HFF-Myc (cell line): ENCODE results near the gene TMC1.

Experiments
- DNase-seq: peaks from one replicate; pipeline ENCODE4 v3.0.0-alpha.2; 2011; ENCODE audit warnings: low read depth; ENCODE audit errors: extremely low read depth
- H3K4me3 ChIP-seq: replicated peaks from 2 replicates; pipeline ENCODE4 v1.5.1; 2011; ENCODE audit warnings: low read depth, mild to moderate bottlenecking, control low read depth, low read length
- CTCF ChIP-seq: IDR thresholded peaks from 2 replicates; pipeline ENCODE4 v1.5.1; 2012; ENCODE audit warnings: mild to moderate bottlenecking, low read depth, low read length, control low read depth; ENCODE audit errors: missing control alignments

The TMC1 gene

GRCh38 chr9:72597181-72597517, 75.7 kb downstream of the TMC1 start:
- no peak overlapping the region for H3K4me3 ChIP-seq
- no peak for TF ChIP-seq CTCF
- no peak for DNase-seq

- DNase-seq = no peak
- no peak for TF ChIP-seq CTCF
- H3K4me3 ChIP-seq = no peak overlapping the region
Measured at GRCh38 chr9:72597601-72598000, 76.2 kb downstream of the TMC1 start.

GRCh38 chr9:72598639-72599038, 77.2 kb downstream of the TMC1 start:
- no peak for DNase-seq
- no peak for TF ChIP-seq CTCF
- H3K4me3 ChIP-seq = no peak overlapping the region

GRCh38 chr9:72599874-72600534, 78.6 kb downstream of the TMC1 start:
- no peak overlapping the region for H3K4me3 ChIP-seq
- no peak for TF ChIP-seq CTCF
- DNase-seq = no peak

- no peak for TF ChIP-seq CTCF
- no peak for DNase-seq
- no peak overlapping the region for H3K4me3 ChIP-seq
Measured at GRCh38 chr9:72600671-72601070, 79.3 kb downstream of the TMC1 start.

- no peak for DNase-seq
- H3K4me3 ChIP-seq = no peak overlapping the region
- no peak for TF ChIP-seq CTCF
Measured at GRCh38 chr9:72601615-72602014, 80.2 kb downstream of the TMC1 start.

- DNase-seq = no peak
- no peak for TF ChIP-seq CTCF
- no peak overlapping the region for H3K4me3 ChIP-seq
Measured at GRCh38 chr9:72612449-72612848, 91.0 kb downstream of the TMC1 start.
